HepG2 (cell line): Measurements from ENCODE around the gene PRKACB. TPM values are rescaled to one million over a fixed set of nuclear protein-coding genes. Genes with fewer than 3 reads are reported as not detected.

ENCODE experiments used
- ATAC-seq: fragments of 200-7000 bp; cut with Tn5 transposase; 3 replicates; pipeline ENCODE4 v1.9.1; 2020; ENCODE audit warnings: mild to moderate bottlenecking, moderate library complexity
- BruUV-seq: library from RNA; stranded (reverse); fragments of 400-500 nt; replicated peaks from 2 replicates; lab custom pipeline; 2021; lab: Mats Ljungman, UMichigan
- CTCF ChIA-PET: fragments of 300-600 bp; formaldehyde crosslinking; extraction: SDS; loops from one replicate; lab custom pipeline; 2021; ENCODE audit warnings: low total read pairs, inconsistent platforms, low intra/inter-chr PET ratio; lab: Yijun Ruan, JAX
- POLR2A ChIA-PET: fragments of 350-600 bp; sonication (Branson Sonifier 250); formaldehyde crosslinking; loops from one replicate; lab custom pipeline; 2020; ENCODE audit warnings: antibody characterized with exemption, inconsistent platforms; lab: Yijun Ruan, JAX
- DNase-seq: peaks from one replicate; pipeline ENCODE4 v3.0.0-alpha.2; 2015; ENCODE audit warnings: low spot score
- FAIRE-seq: peaks from 3 replicates; lab custom pipeline; 2011; peaks lifted over from hg19 to GRCh38; lab: Jason Lieb, UNC
- H2AFZ ChIP-seq: one replicate; pipeline ENCODE4 v1.6.1; 2011; ENCODE audit warnings: low read length, inconsistent platforms
- H3K27ac ChIP-seq: fragments of 300-600 bp; 3 replicates; pipeline ENCODE4 v1.8.0; 2011; ENCODE audit warnings: mixed run types, mild to moderate bottlenecking, mixed read lengths, low read length, inconsistent platforms; ENCODE audit not compliant: insufficient read depth; ENCODE audit errors: extremely low read length
- H3K27me3 ChIP-seq, 2 experiments: fragments of 200-600 bp in 1 of 2; 2 replicates in 1 of 2; 3 replicates in 1 of 2; pipeline versions ENCODE4 v1.6.0 to v1.8.0; 2011; ENCODE audit warnings: low read length in 2 of 2, mild to moderate bottlenecking in 2 of 2, moderate library complexity in 2 of 2, inconsistent platforms in 1 of 2; ENCODE audit not compliant: insufficient read depth in 2 of 2, control insufficient read depth in 1 of 2
- H3K36me3 ChIP-seq, 2 experiments: fragments of 200-600 bp in 1 of 2; replicated peaks in 1 of 2; 2 replicates in 1 of 2; 3 replicates in 1 of 2; pipeline versions ENCODE4 v1.5.1 to v1.8.0; 2011; ENCODE audit warnings: low read length in 2 of 2, inconsistent platforms in 1 of 2; ENCODE audit not compliant: insufficient read depth in 2 of 2, control insufficient read depth in 1 of 2
- H3K4me1 ChIP-seq: 2 replicates; pipeline ENCODE4 v1.5.1; 2012; ENCODE audit warnings: low read length, inconsistent platforms; ENCODE audit not compliant: insufficient read depth
- H3K4me2 ChIP-seq: 2 replicates; pipeline ENCODE4 v1.6.0; 2011; ENCODE audit warnings: low read depth, low read length, inconsistent platforms
- H3K4me3 ChIP-seq, 3 experiments: fragments of 200-600 bp in 1 of 3; sonication (generic), shearing (Covaris generic) in 1 of 3; replicated peaks in 1 of 3; 2 replicates each; pipeline ENCODE4 v1.5.1; 2011 to 2016; ENCODE audit warnings: low read length in 3 of 3, inconsistent platforms in 2 of 3, low read depth in 2 of 3, mild to moderate bottlenecking in 2 of 3, control low read depth in 1 of 3, mixed read lengths in 1 of 3; ENCODE audit not compliant: insufficient read depth in 1 of 3
- H3K79me2 ChIP-seq: one replicate; pipeline ENCODE4 v1.6.1; 2011; ENCODE audit warnings: low read length, inconsistent platforms; ENCODE audit not compliant: insufficient read depth
- H3K9ac ChIP-seq: 2 replicates; pipeline ENCODE4 v1.6.0; 2011; ENCODE audit warnings: mild to moderate bottlenecking, low read depth, low read length, inconsistent platforms; ENCODE audit not compliant: insufficient read depth
- H3K9me3 ChIP-seq: 2 replicates; pipeline ENCODE4 v1.5.1; 2012; ENCODE audit warnings: mild to moderate bottlenecking, low read length
- H4K20me1 ChIP-seq: 2 replicates; pipeline ENCODE4 v1.6.0; 2011; ENCODE audit warnings: inconsistent platforms, mild to moderate bottlenecking, low read length, moderate library complexity; ENCODE audit not compliant: insufficient read depth
- BORCS8-MEF2B ChIP-seq: sonication (generic); formaldehyde crosslinking; IDR thresholded peaks from 2 replicates; pipeline ENCODE4 v1.8.0; 2022; ENCODE audit warnings: mild to moderate bottlenecking, missing genetic modification reagents
- CENPBD1 ChIP-seq: sonication (generic); formaldehyde crosslinking; IDR thresholded peaks from 2 replicates; pipeline ENCODE4 v1.8.0; 2022; ENCODE audit warnings: missing genetic modification reagents, low read depth, mild to moderate bottlenecking, borderline replicate concordance
- CENPT ChIP-seq: sonication (generic); formaldehyde crosslinking; IDR thresholded peaks from 2 replicates; pipeline ENCODE4 v1.8.0; 2022; ENCODE audit warnings: low read depth, mild to moderate bottlenecking, moderate library complexity, missing genetic modification reagents
- FOXM1 ChIP-seq: sonication (generic); formaldehyde crosslinking; IDR thresholded peaks from 2 replicates; pipeline ENCODE4 v1.5.0; 2020; ENCODE audit warnings: missing genetic modification reagents
- SALL2 ChIP-seq: sonication (generic); formaldehyde crosslinking; IDR thresholded peaks from 2 replicates; pipeline ENCODE4 v1.8.1; 2023; ENCODE audit warnings: mild to moderate bottlenecking, missing genetic modification reagents, inconsistent platforms
- ZMAT5 ChIP-seq: sonication (generic); formaldehyde crosslinking; IDR thresholded peaks from 2 replicates; pipeline ENCODE4 v1.5.0; 2020; ENCODE audit warnings: mild to moderate bottlenecking, low read depth, missing genetic modification reagents, borderline replicate concordance
- ZNF251 ChIP-seq: sonication (generic); formaldehyde crosslinking; IDR thresholded peaks from 2 replicates; pipeline ENCODE4 v1.9.0; 2021; ENCODE audit warnings: mild to moderate bottlenecking, missing genetic modification reagents
- ZNF513 ChIP-seq: sonication (generic); formaldehyde crosslinking; conservative IDR thresholded peaks from 2 replicates; pipeline ENCODE4 v1.5.0; 2020; ENCODE audit warnings: missing genetic modification reagents
- ZNF558 ChIP-seq: sonication (generic); formaldehyde crosslinking; IDR thresholded peaks from 2 replicates; pipeline ENCODE4 v1.9.0; 2022; ENCODE audit warnings: mild to moderate bottlenecking, missing genetic modification reagents, borderline replicate concordance
- ZNF891 ChIP-seq: sonication (generic); formaldehyde crosslinking; IDR thresholded peaks from 2 replicates; pipeline ENCODE4 v1.5.0; 2020; ENCODE audit warnings: mild to moderate bottlenecking, missing genetic modification reagents
- WGBS: methylation state at CpG from one replicate; pipeline ENCODE4 v1.1.6; 2017; ENCODE audit warnings: low lambda C conversion rate; 5-methylcytosine and 5-hydroxymethylcytosine counted together
- in situ Hi-C: cut with HindIII; loops from 2 replicates; pipeline ENCODE4 v1.10.0; 2017; ENCODE audit warnings: low pct_unique_long_range_greater_than_20kb; ENCODE audit not compliant: extremely low pct_ligation_motif_present
- intact Hi-C: fragments of 100-400 bp; cut with micrococcal nuclease; formaldehyde crosslinking; loops from one replicate; pipeline ENCODE4 v1.10.0; 2022; ENCODE audit not compliant: unreplicated experiment
- polyA plus RNA-seq, 8 experiments: library from polyadenylated mRNA; depleted of rRNA in 3 of 8; stranded (reverse) in 7 of 8; unstranded in 1 of 8; fragments of >200 nt; fragmentation: Illumina TruSeq in 4 of 8; extraction: Trizol in 4 of 8; gene quantifications; 2 replicates each; pipeline versions ENCODE4 v1.2.1 to v1.2.3, GENCODE V29; 2011 to 2016; ENCODE audit warnings: low read depth in 4 of 8, missing spikeins in 1 of 8, mixed read lengths in 1 of 8; ENCODE audit not compliant: insufficient read depth in 1 of 8
- total RNA-seq, 5 experiments: library from RNA; depleted of rRNA; stranded (reverse); fragments of >200 nt; fragmentation: Illumina TruSeq; extraction: Trizol; gene quantifications; 2 replicates each; pipeline ENCODE4 v1.2.3, GENCODE V29; 2016; ENCODE audit warnings: low read depth in 1 of 5

PRKACB gene
- total and polyA plus RNA-seq, 2 of the 13 experiments (the other 11 are each of a cell fraction or from before 2014, with no cell fraction given) = 3.5 to 5.8 TPM

- TF ChIP-seq SALL2 (CRISPR knock-in tag) (no peak), ZNF251 (CRISPR knock-in tag) (no peak), CENPBD1 (CRISPR knock-in tag) (no peak), BORCS8-MEF2B (CRISPR knock-in tag) (no peak), ZNF558 (CRISPR knock-in tag) (no peak), ZNF891 (CRISPR knock-in tag) (no peak), ZNF513 (CRISPR knock-in tag) (no peak), ZMAT5 (CRISPR knock-in tag) (no peak)
Observed at GRCh38 chr1:84146411-84147032, 2.5 kb downstream of the PRKACB start (continued).

- Histone ChIP-seq H3K27ac (no peak overlapping the region), H3K4me3 (no peak overlapping the region), H3K9me3 (no peaks in the 10 kb centered on the region), H3K4me1 (no peaks in the 10 kb centered on the region), H2AFZ (no peak overlapping the region), H4K20me1 (no peaks in the 10 kb centered on the region), H3K9ac (no peak overlapping the region)
- FAIRE-seq = no peak
- 60% methylated on average over 1 of the region's 1 CpG for WGBS
- in situ Hi-C loops = loop anchor here (25.0 kb wide), 2 partner anchors 464 to 614 kb away; no protein-coding TSS in a partner anchor
- no peak for DNase-seq
- CTCF ChIA-PET = no interaction called here
- no TSS peak for BruUV-seq
- TF ChIP-seq FOXM1 (no peak), CENPT (CRISPR knock-in tag) (no peak)
- TF ChIP-seq, all 625 proteins: peak for 0
- POLR2A ChIA-PET = no interaction called here
- intact Hi-C loops = no loop called here
- H3K79me2 ChIP-seq = no peaks in the 10 kb centered on the region
- no peaks in the 10 kb centered on the region for H3K27me3 ChIP-seq
- no peak overlapping the region for H3K4me2 ChIP-seq
- ATAC-seq = no peak
- no peaks in the 10 kb centered on the region for H3K36me3 ChIP-seq
Observed at GRCh38 chr1:84148758-84149157, 4.7 kb downstream of the PRKACB start.
